ENCODE data around the gene DGKG. TPM values are rescaled to one million over a fixed set of nuclear protein-coding genes. Genes with fewer than 3 reads are reported as not detected.

The DGKG gene
- total RNA-seq, 2 experiments from 2014 or later = 0.19 to 0.54 TPM

DNA sequence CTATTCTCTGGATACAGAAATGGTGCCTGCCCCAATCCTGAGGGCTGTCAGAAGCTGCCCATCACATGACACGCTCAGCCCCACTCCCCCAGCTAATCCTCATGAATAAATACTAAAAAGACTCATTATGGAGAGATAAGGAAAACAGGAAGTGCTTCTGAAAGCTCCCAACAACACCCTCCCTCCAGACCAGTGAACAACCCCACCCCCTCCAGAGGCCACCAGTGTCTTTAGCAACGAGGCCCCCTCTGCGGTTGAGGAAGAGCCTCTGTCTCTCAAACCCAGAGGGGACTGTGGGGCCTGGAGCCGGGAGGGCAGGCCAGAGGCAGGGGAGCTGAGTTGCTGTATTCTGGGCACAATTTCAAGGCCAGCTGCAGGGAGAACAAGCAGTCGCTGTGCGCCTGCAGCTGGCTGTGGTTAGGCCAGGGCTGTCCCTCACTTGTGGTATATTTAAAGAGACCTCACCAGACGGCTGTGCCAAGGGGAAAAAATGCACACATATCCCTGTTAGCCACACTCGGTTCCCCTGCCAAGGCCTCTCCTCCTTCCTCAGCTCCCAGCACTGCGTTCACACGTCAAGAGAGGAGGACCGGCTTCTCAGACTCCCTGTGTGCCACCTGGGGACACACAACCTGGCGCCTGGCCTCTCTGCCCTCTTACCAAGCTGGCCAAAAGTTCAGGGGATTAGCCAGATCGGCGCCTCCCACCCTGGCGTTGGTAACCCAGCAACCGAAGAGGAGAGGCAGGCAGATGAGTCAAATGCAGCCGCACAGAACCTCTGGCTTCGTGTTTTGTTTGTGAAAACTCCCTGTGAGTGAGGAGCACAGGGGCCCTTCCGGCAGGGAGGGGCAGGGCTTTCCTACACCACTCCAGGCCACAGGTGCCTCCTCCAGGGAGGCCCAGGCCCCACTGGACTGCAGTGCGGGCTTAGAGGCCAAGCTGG, 152.0 kb downstream of the DGKG start:
- H3K9me3 Mint-ChIP-seq = no peaks in the 10 kb centered on the region
- DNase-seq = no peak
- peaks cover 3% of the 10 kb centered on the region for H3K27me3 Mint-ChIP-seq
- no peak overlapping the region for H3K4me3 Mint-ChIP-seq
- ATAC-seq (ENCODE audit: low read depth) = no peak
- no peaks in the 10 kb centered on the region for H3K36me3 Mint-ChIP-seq
- H3K27ac Mint-ChIP-seq = no peak overlapping the region
- H3K4me1 Mint-ChIP-seq = peaks cover 1% of the 10 kb centered on the region
- POLR2A ChIA-PET = no interaction called here

DNA sequence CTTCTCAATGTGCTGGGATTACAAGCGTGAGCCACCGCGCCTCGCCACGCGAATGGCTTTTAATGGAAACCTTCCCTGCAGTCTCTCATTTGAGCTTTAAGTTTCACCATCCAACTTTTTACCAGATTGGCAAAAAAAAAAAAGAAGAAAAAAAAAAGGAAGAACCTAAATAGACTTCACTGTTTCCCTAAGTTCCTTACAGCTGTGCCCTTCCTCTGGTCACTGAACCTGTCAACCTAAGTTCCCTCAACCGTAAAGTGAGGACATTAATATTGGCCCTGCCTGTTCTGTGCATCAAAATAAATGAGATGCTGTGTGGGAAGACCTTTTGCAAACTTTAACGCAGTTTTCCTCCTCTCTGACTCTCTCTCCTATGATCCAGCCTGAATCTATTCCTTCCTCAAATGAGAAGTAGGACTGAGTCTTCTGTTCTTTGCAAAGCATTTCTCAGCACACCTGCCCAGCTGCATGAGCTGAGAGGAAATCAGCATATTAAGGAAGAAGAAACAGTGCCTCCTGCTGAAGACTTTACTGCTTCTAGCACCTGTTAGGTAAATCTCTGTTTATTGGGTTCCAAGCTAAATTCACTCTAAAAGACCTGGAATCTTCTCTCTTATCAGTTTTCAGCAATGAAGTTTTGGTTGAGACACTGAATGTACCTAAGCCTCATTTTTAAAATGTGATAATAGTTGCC, 153.6 kb downstream of the DGKG start:
- no peaks in the 10 kb centered on the region for H3K9me3 Mint-ChIP-seq
- POLR2A ChIA-PET = no interaction called here
- H3K27me3 Mint-ChIP-seq = peaks cover 10% of the 10 kb centered on the region
- no peaks in the 10 kb centered on the region for H3K36me3 Mint-ChIP-seq
- DNase-seq (no peak), ATAC-seq (ENCODE audit: low read depth) (no peak)
- H3K4me3 Mint-ChIP-seq = no peak overlapping the region
- H3K4me1 Mint-ChIP-seq = peaks cover 1% of the 10 kb centered on the region
- no peak overlapping the region for H3K27ac Mint-ChIP-seq

DNA sequence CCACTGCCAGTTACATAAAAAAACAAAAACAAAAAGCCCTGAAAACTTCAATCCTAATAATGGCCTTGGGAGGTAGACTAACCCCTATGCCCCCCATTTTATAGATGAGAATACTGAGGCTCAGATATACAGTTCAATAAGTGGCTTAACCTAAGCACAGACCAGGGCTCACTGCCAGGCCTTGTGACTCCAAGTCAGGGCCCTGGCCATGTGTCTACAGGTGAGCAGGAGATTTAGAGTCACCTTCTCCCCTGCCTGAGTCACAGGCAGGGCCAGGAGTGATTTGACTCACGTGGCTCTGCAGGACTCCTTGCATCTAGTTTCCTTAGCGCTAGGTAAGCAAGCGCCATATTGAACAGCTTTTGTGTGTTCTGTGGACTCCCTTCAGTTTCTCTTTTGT, 154.5 kb downstream of the DGKG start:
- no peak for ATAC-seq (ENCODE audit: low read depth)
- Mint-ChIP-seq H3K27me3 (peaks cover 19% of the 10 kb centered on the region), H3K4me1 (peaks cover 1% of the 10 kb centered on the region), H3K36me3 (no peaks in the 10 kb centered on the region), H3K27ac (no peak overlapping the region), H3K9me3 (no peaks in the 10 kb centered on the region), H3K4me3 (no peak overlapping the region)
- POLR2A ChIA-PET = no interaction called here
- DNase-seq = no peak

DNA sequence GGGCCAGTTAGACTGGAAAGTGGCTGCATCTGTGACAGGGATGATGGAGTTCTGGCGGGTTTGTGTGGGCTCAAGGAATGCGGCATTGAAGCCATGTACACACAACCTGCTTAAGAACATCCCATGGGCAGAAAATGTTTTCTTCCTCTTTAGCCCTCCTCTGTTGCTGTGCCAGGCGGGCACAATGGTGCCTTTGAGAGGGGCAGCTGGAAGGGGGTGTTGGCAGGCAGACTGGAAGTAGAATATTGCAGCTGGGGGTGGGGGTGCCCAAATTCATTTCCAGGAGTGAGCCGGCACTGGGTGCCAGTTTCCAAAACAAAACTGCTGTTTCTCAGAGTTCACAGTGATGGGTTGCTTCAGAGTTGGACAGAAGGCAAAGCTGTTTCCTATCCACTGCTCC, 161.3 kb downstream of the DGKG start:
- ATAC-seq (ENCODE audit: low read depth) (no peak), DNase-seq (no peak)
- no peaks in the 10 kb centered on the region for H3K4me1 Mint-ChIP-seq
- no peak overlapping the region for H3K4me3 Mint-ChIP-seq
- H3K36me3 Mint-ChIP-seq = no peaks in the 10 kb centered on the region
- POLR2A ChIA-PET = no interaction called here
- H3K27ac Mint-ChIP-seq = no peak overlapping the region
- H3K27me3 Mint-ChIP-seq = peaks cover 22% of the 10 kb centered on the region
- H3K9me3 Mint-ChIP-seq = no peaks in the 10 kb centered on the region

DNA sequence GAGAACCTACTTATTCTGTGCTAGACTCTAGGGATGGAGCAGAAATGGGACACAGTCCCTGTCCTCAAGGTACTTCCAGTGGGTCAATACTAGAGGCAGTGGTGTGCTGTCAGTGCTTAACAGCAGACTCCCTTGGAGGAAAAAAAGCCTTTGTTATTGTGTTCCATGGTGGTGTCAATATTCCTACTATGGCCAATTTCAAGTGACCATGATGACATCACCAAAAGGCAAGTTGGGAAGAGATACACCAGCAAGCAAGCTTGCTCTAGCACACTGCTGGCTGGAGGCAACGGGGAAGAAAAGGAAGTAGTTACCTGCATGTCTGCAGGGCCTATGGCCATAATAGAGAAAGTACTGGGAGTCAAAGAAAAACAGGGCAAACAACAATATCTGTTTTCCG, 163.6 kb downstream of the DGKG start:
- POLR2A ChIA-PET = no interaction called here
- no peak for DNase-seq
- Mint-ChIP-seq H3K27me3 (peaks cover 15% of the 10 kb centered on the region), H3K27ac (no peak overlapping the region), H3K9me3 (no peaks in the 10 kb centered on the region), H3K4me1 (peaks cover 2% of the 10 kb centered on the region), H3K36me3 (no peaks in the 10 kb centered on the region), H3K4me3 (no peak overlapping the region)
- ATAC-seq (ENCODE audit: low read depth) = no peak

DNA sequence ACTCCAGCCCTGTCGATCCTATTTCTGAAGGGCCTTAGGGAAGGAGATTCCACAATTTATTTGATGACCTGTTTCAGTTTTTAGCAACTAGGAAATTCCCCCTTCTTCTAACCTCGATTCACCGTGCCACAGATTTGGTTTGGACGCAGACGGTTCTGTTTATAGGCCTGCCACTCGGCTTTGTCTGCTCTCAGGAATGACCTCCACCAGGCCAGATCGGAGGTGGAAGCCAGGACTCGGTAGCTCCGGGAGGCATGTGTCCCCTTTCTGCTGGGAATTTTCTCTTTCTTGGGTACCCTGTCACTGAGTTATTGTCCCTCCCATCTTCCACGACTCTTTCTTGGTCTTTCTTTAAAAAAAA, 167.6 kb downstream of the DGKG start:
- H3K4me1 Mint-ChIP-seq = peaks cover 2% of the 10 kb centered on the region
- peaks cover 35% of the 10 kb centered on the region for H3K27me3 Mint-ChIP-seq
- no peak overlapping the region for H3K27ac Mint-ChIP-seq
- no peaks in the 10 kb centered on the region for H3K9me3 Mint-ChIP-seq
- no peaks in the 10 kb centered on the region for H3K36me3 Mint-ChIP-seq
- POLR2A ChIA-PET = interaction anchor here (0.6 kb wide), 1 partner anchor 251 kb away, joined by 3 read pairs; no protein-coding TSS in a partner anchor
- peak overlapping the region; percentile 31 for H3K4me3 Mint-ChIP-seq
- DNase-seq (no peak), ATAC-seq (ENCODE audit: low read depth) (no peak)

DNA sequence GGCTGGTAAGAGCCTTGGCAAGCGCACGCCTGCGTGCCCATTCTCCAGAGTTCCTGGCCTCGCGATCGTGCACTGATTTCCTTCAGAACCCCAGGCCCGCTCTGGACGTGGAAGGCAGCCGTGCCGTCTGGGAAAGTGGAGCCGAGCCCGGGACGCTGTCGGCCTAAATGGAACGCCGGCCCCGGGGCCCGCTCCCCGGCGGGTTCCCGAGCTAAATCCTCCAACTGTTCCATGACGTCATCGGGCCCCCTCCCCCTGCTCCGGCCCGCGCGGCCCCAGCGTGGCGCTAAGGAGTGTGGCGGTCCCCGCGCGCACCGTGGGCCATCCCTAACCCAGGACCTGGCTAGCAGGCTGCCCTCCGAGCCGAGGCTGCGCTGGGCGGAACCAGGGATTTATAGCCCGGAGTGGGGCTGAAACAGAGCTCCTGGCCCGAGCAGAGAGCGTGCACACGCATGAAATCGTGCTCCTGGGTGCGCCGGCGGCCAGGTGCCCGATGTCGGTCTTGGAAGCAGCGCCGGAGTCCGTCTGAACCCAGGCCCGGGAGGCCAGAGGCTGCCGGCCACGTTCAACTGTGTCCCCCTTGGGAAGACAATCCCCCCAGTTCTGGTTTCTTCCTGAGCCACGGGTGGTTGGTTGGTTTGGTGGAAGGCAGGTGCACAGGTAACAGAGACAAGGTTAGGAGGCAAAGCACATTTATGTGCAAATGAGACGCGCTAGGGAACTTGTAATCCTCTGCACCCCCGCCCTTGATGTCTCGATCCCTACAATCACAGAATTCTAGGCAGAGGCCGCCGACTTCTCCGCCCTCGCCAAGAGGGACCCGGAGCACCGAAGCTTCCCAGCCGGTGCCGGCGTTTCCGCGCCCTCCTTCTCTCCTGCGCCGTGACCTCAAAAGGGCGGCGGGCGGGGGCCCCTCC, 168.2 kb downstream of the DGKG start:
- DNase-seq = no peak
- POLR2A ChIA-PET = no interaction called here
- no peak for ATAC-seq (ENCODE audit: low read depth)
- Mint-ChIP-seq H3K9me3 (no peaks in the 10 kb centered on the region), H3K4me3 (peak overlapping the region; percentile 31), H3K27ac (no peak overlapping the region), H3K4me1 (peaks cover 2% of the 10 kb centered on the region), H3K36me3 (no peaks in the 10 kb centered on the region), H3K27me3 (peaks cover 35% of the 10 kb centered on the region)

DNA sequence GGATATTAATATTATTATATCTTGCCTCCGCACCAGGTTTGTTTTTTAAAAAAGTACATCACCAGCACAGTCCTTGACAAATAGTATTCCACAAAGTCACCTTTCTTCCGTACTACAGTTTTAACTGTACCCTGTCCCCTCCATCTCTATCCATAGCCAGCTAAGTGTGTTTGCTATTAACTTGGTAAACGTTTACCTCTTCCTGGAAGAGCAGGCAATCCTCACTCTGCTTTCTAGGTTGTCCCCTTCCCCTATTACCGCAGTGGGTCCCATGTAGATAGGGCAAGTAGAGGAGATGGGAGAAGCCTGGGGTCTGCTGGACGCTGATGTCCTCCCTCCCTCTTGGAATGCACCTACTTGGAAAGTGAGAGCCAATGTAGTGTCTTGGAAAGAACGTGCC, 169.2 kb downstream of the DGKG start:
- Mint-ChIP-seq H3K9me3 (no peaks in the 10 kb centered on the region), H3K4me1 (peaks cover 2% of the 10 kb centered on the region), H3K4me3 (no peak overlapping the region), H3K27me3 (peaks cover 35% of the 10 kb centered on the region), H3K27ac (no peak overlapping the region), H3K36me3 (no peaks in the 10 kb centered on the region)
- DNase-seq (no peak), ATAC-seq (ENCODE audit: low read depth) (no peak)
- POLR2A ChIA-PET = no interaction called here

DNA sequence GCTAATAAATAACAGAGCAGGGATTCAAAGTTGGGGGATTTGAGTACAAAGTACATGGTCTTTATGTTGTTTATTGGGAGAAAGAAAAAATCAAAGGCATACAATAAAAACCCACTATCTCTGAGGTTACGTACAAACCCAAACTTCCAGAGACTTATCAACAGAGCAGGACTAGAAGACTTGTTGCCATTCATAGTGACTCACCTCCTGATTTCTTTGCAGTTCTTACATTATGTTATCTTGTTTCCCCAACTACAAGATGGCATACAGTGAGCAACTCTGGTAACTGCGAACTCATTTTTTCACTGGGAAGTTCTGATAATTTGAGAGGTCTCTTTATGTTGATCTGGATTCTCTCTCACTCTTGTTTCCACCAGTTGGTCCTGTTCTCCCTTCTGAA, 172.5 kb downstream of the DGKG start:
- H3K9me3 Mint-ChIP-seq = peaks cover 2% of the 10 kb centered on the region
- ATAC-seq (ENCODE audit: low read depth) (no peak), DNase-seq (no peak)
- H3K4me3 Mint-ChIP-seq = no peak overlapping the region
- H3K27ac Mint-ChIP-seq = no peak overlapping the region
- H3K4me1 Mint-ChIP-seq = peaks cover 22% of the 10 kb centered on the region
- POLR2A ChIA-PET = no interaction called here
- no peaks in the 10 kb centered on the region for H3K36me3 Mint-ChIP-seq
- peaks cover 37% of the 10 kb centered on the region for H3K27me3 Mint-ChIP-seq

DNA sequence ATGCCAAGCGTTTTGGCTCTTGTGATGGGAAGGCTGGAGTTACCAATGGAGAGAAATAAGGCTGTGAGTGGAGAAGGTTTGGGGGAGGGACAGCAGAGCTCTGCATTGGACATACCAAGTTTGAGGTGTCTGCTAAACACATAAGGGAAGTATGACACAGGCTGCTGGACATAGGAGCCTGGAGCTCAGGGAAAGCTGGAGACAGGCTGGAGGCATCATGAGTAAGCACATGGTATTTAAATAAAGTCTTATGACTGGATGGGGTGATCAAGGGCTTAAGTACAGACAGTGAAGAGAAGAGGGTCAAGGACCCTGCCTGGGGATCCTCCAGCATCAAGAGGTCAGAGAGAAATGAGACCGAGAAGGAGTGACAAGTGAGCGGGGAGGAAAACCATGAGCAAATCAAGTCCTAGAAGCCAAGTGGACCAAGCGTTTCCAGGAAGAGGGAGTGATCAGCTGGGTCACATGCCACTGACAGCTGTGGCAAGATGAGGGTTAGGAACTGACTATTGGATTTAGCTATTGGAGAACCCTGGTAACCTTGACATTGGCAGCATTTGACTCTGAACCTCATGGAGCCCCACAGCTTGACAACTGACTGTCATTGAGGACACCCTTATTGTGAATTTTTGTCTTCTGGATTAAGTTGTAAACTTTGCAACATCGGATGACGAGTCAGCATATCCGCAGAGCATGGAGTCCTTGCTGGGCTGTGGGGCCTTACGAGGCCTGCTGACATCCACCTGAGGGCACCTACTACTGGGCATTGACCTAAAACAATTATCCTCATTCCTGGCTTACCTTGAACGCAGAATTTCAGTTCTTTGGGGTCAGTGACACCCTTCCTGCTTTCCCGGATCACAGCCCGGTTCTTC, 174.4 kb downstream of the DGKG start:
- peaks cover 29% of the 10 kb centered on the region for H3K27me3 Mint-ChIP-seq
- POLR2A ChIA-PET = no interaction called here
- H3K4me1 Mint-ChIP-seq = peaks cover 20% of the 10 kb centered on the region
- H3K4me3 Mint-ChIP-seq = no peak overlapping the region
- peaks cover 2% of the 10 kb centered on the region for H3K9me3 Mint-ChIP-seq
- ATAC-seq (ENCODE audit: low read depth) (no peak), DNase-seq (no peak)
- no peaks in the 10 kb centered on the region for H3K36me3 Mint-ChIP-seq
- peak overlapping the region; percentile 1 for H3K27ac Mint-ChIP-seq

DNA sequence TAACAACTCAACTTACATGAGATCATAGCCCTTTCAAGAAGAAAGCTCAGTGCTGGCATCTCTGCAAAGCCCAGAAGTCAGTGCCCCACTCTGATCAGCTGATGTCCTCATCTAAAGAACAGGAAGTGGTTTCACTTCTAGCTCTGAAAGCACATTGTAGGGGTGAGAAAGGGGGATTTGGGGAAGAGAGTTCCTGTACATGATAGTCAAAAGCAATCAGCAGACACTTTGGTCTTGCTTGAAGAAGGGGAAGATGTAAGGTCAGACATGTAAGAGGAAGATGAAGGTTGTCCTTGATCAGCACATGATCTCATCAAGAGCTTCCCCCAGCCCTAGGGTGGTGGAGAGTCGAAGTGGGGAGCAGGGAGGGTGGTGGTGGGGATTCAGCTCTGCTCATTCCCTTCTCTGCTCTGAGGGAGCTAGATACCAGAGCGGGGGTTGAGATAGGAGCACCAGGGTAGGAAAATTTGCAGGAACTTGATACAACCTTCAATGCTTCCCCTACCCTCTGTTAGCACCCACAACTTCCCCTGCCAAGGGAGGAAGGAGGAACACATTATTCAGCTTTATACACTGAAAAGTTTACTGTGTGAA, 176.7 kb downstream of the DGKG start:
- POLR2A ChIA-PET = interaction anchor here (0.8 to 1.1 kb wide), 2 partner anchors 76 to 385 kb away, joined by 3 read pairs; partner anchors contain the start of genes DNAJB11 and ETV5
- DNase-seq (peak; percentile 31), ATAC-seq (ENCODE audit: low read depth) (peak; percentile 92)
- Mint-ChIP-seq H3K27me3 (peaks cover 9% of the 10 kb centered on the region), H3K36me3 (no peaks in the 10 kb centered on the region), H3K9me3 (peaks cover 2% of the 10 kb centered on the region), H3K27ac (peak overlapping the region; percentile 67), H3K4me3 (peak overlapping the region; percentile 44), H3K4me1 (peaks cover 23% of the 10 kb centered on the region)

DNA sequence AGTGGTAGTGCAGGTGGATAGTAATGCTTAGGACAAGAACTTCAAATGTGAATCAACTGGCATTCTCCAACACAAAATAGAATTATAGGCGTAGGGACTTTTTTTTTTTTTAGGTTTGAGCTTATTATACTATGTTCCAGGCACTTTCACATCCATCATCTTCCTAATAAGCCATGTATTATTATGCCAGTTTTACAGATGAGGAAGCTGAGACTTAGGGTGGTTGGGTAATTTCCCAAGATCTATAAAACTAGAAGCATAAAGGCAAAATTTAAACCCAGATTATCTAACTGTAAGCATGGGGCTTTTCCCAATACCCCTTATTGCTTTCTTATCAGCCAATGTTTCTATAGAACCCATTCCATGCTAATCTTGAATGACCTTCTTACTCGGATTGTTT, 178.0 kb downstream of the DGKG start:
- POLR2A ChIA-PET = interaction anchor here (0.6 kb wide), 1 partner anchor 110 kb away, joined by 7 read pairs; no protein-coding TSS in a partner anchor
- no peak overlapping the region for H3K4me3 Mint-ChIP-seq
- no peak for ATAC-seq (ENCODE audit: low read depth)

More for the DNA sequence above, 178.0 kb downstream of the DGKG start:
- Mint-ChIP-seq H3K27ac (no peak overlapping the region), H3K9me3 (peaks cover 2% of the 10 kb centered on the region), H3K36me3 (no peaks in the 10 kb centered on the region), H3K27me3 (peaks cover 2% of the 10 kb centered on the region), H3K4me1 (peaks cover 23% of the 10 kb centered on the region)
- no peak for DNase-seq

All from activated naive CD8-positive, alpha-beta T cell treated with anti-CD3 and anti-CD28 coated beads, Interleukin-2, amount 10 ng/mL, durations not matched to agents 7 days and 5 days (primary cell).